A549 (cell line): Measurements from ENCODE around the gene MMP17. TPM values are rescaled to one million over a fixed set of nuclear protein-coding genes. Genes with fewer than 3 reads are reported as not detected.

ENCODE experiments used
- ATAC-seq, 2 experiments: fragments of 200-7000 bp in 1 of 2; fragments of >200 bp in 1 of 2; cut with Nextera tagmentation in 1 of 2; cut with Tn5 transposase in 1 of 2; 3 replicates each; pipeline versions ENCODE4 v1.8.0 to v1.9.1; 2018 to 2020; ENCODE audit warnings: mild to moderate bottlenecking in 1 of 2, moderate library complexity in 1 of 2
- CTCF ChIA-PET: fragments of 300-600 bp; sonication (Branson Sonifier 250); formaldehyde crosslinking; extraction: SDS; loops from one replicate; lab custom pipeline; 2021; ENCODE audit warnings: antibody characterized with exemption, inconsistent platforms; lab: Yijun Ruan, JAX
- POLR2A ChIA-PET: fragments of 350-600 bp; formaldehyde crosslinking; extraction: SDS; loops from one replicate; lab custom pipeline; 2021; ENCODE audit warnings: antibody characterized with exemption, inconsistent platforms; lab: Yijun Ruan, JAX
- DNase-seq, 2 experiments: peaks; one replicate each; pipeline versions ENCODE4 v3.0.0 to v3.0.0-alpha.2; 2011 to 2016; ENCODE audit warnings: low read depth in 1 of 2, low spot score in 1 of 2
- FAIRE-seq: peaks from 2 replicates; lab custom pipeline; 2011; peaks lifted over from hg19 to GRCh38; lab: Jason Lieb, UNC
- H3K27ac ChIP-seq, 2 experiments: fragments of >200 bp; sonication (Bioruptor Twin); formaldehyde crosslinking; 3 replicates each; pipeline ENCODE4 v1.5.1; 2016 to 2017
- H3K4me1 ChIP-seq: fragments of >200 bp; sonication (Bioruptor Twin); formaldehyde crosslinking; 3 replicates; pipeline ENCODE4 v1.6.1; 2016
- H3K4me2 ChIP-seq: fragments of >200 bp; sonication (Bioruptor Twin); formaldehyde crosslinking; 3 replicates; pipeline ENCODE4 v1.6.1; 2016
- H3K4me3 ChIP-seq: fragments of >200 bp; sonication (Bioruptor Twin); formaldehyde crosslinking; 3 replicates; pipeline ENCODE4 v1.5.1; 2016
- H3K9me3 ChIP-seq: fragments of >200 bp; sonication (Bioruptor Twin); formaldehyde crosslinking; 3 replicates; pipeline ENCODE4 v1.6.1; 2016
- ATOH8 ChIP-seq: fragments of 250-450 bp; sonication (Bioruptor Pico); IDR thresholded peaks from 2 replicates; pipeline ENCODE4 v1.5.0; 2020; ENCODE audit warnings: low read depth, mild to moderate bottlenecking, moderate library complexity
- CBX2 ChIP-seq: fragments of 200-600 bp; sonication (generic); IDR thresholded peaks from 2 replicates; pipeline ENCODE4 v1.6.1; 2016; ENCODE audit warnings: low read depth, mild to moderate bottlenecking, borderline replicate concordance
- CEBPB ChIP-seq, 2 experiments: fragments of >200 bp in 1 of 2; sonication (Bioruptor Twin) in 1 of 2; formaldehyde crosslinking in 1 of 2; IDR thresholded peaks; 2 replicates each; pipeline ENCODE4 v1.6.1; 2012 to 2016
- ELK1 ChIP-seq: fragments of 150-350 bp; IDR thresholded peaks from 2 replicates; pipeline ENCODE4 v1.6.1; 2014; ENCODE audit warnings: low read depth, mild to moderate bottlenecking, low read length
- FOSL2 ChIP-seq, 2 experiments: fragments of 450-650 bp in 1 of 2; fragments of >200 bp in 1 of 2; sonication (Bioruptor Twin) in 1 of 2; formaldehyde crosslinking; IDR thresholded peaks; 2 replicates each; pipeline versions ENCODE4 v1.5.0 to v1.6.1; 2016 to 2020; ENCODE audit warnings: mild to moderate bottlenecking in 1 of 2, moderate library complexity in 1 of 2
- HDAC2 ChIP-seq: fragments of 200-600 bp; sonication (generic); IDR thresholded peaks from 2 replicates; pipeline ENCODE4 v1.6.1; 2016
- HEYL ChIP-seq: fragments of 250-450 bp; sonication (Bioruptor Pico); IDR thresholded peaks from 2 replicates; pipeline ENCODE4 v1.8.0; 2021; ENCODE audit warnings: mild to moderate bottlenecking, moderate library complexity
- HOXB5 ChIP-seq: fragments of 250-450 bp; sonication (Bioruptor Pico); IDR thresholded peaks from 2 replicates; pipeline ENCODE4 v1.5.0; 2020; ENCODE audit warnings: mild to moderate bottlenecking, moderate library complexity
- KDM5A ChIP-seq: fragments of 200-600 bp; sonication (generic); IDR thresholded peaks from 2 replicates; pipeline ENCODE4 v1.6.1; 2016; ENCODE audit warnings: antibody characterized with exemption, mild to moderate bottlenecking
- MAFK ChIP-seq: fragments of 450-650 bp; IDR thresholded peaks from 2 replicates; pipeline ENCODE4 v1.6.1; 2014; ENCODE audit not compliant: partially characterized antibody
- MAX ChIP-seq: IDR thresholded peaks from 2 replicates; pipeline ENCODE4 v1.6.1; 2012
- MAZ ChIP-seq: fragments of 150-350 bp; IDR thresholded peaks from 2 replicates; pipeline ENCODE4 v1.6.1; 2014; ENCODE audit warnings: antibody characterized with exemption, low read depth, low read length, borderline replicate concordance
- NFE2L2 ChIP-seq: fragments of 150-350 bp; conservative IDR thresholded peaks from 2 replicates; pipeline ENCODE4 v1.6.1; 2014; ENCODE audit warnings: low read length
- PBX3 ChIP-seq: IDR thresholded peaks from 2 replicates; pipeline ENCODE4 v1.6.1; 2012
- POLR2A ChIP-seq: IDR thresholded peaks from 2 replicates; pipeline ENCODE4 v1.6.1; 2012; ENCODE audit warnings: mild to moderate bottlenecking, low read length
- POLR2AphosphoS2 ChIP-seq: conservative IDR thresholded peaks from 2 replicates; pipeline ENCODE4 v1.6.1; 2012; ENCODE audit warnings: low read length, improper control_type of control experiment, inconsistent platforms
- RAD21 ChIP-seq, 2 experiments: fragments of >200 bp in 1 of 2; sonication (Bioruptor Twin) in 1 of 2; formaldehyde crosslinking in 1 of 2; IDR thresholded peaks in 1 of 2; conservative IDR thresholded peaks in 1 of 2; 2 replicates in 1 of 2; 3 replicates in 1 of 2; pipeline ENCODE4 v1.6.1; 2012 to 2018; ENCODE audit warnings: inconsistent platforms in 1 of 2
- RCOR1 ChIP-seq: fragments of 150-350 bp; IDR thresholded peaks from 2 replicates; pipeline ENCODE4 v1.6.1; 2014; ENCODE audit warnings: antibody characterized with exemption, low read length, low read depth
- RNF2 ChIP-seq: fragments of 200-600 bp; sonication (generic); IDR thresholded peaks from 2 replicates; pipeline ENCODE4 v1.6.1; 2016; ENCODE audit warnings: low read depth, mild to moderate bottlenecking, antibody characterized with exemption, moderate library complexity, borderline replicate concordance
- SMC3 ChIP-seq: fragments of >200 bp; sonication (Bioruptor Twin); formaldehyde crosslinking; IDR thresholded peaks from 3 replicates; pipeline ENCODE4 v1.6.1; 2018; ENCODE audit warnings: inconsistent platforms
- SREBF2 ChIP-seq: fragments of 450-650 bp; IDR thresholded peaks from 2 replicates; pipeline ENCODE4 v1.6.1; 2014; ENCODE audit warnings: mild to moderate bottlenecking, moderate library complexity
- TP53 ChIP-seq: fragments of 250-450 bp; sonication (Bioruptor Pico); IDR thresholded peaks from 2 replicates; pipeline ENCODE4 v1.5.0; 2021; ENCODE audit warnings: mild to moderate bottlenecking, moderate library complexity
- ZC3H11A ChIP-seq: fragments of 450-650 bp; IDR thresholded peaks from 2 replicates; pipeline ENCODE4 v1.6.1; 2014; ENCODE audit warnings: antibody characterized with exemption, mild to moderate bottlenecking
- WGBS: methylation state at CpG from one replicate; pipeline ENCODE4 v1.1.6; 2017; ENCODE audit errors: missing lambda C conversion rate; 5-methylcytosine and 5-hydroxymethylcytosine counted together
- polyA plus RNA-seq, 4 experiments: library from polyadenylated mRNA; depleted of rRNA in 3 of 4; stranded (reverse); fragments of >200 nt; fragmentation: RNase III in 1 of 4; extraction: RNeasy Plus Mini Kit Qiagen cat#74134 plus additional on column Dnase treatment in 1 of 4; gene quantifications; 2 replicates in 3 of 4; 3 replicates in 1 of 4; pipeline ENCODE4 v1.2.3, GENCODE V29; 2011 to 2017

Gene MMP17
- polyA plus RNA-seq, 2 of the 4 experiments (the other 2 are of a cell fraction) = 6.2 to 7.9 TPM

DNA sequence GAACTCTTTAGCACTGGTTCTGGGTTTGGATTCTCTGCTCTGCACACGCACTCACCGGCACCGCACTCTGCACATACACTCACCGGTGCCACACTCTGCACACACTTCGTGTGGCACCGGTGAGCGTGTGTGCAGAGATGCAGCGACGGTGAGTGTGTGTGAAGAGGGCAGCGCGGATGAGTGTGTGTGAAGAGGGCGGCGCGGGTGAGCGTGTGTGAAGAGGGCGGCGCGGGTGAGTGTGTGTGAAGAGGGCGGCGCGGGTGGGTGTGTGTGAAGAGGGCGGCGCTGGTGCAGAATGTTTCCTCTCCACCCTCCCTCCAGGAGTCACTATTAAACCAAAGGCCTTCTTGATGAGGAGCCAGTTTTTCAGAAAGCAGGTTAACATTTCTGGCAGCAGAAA is 49.2 kb upstream of the MMP17 start:
- ChIA-PET POLR2A (no interaction called here), CTCF (interaction anchor here (1.5 kb wide), 1 partner anchor 28 kb away, joined by 3 read pairs; no protein-coding TSS in a partner anchor)
- no peak overlapping the region for H3K4me3 ChIP-seq
- no peak overlapping the region for H3K4me2 ChIP-seq
- no peak for FAIRE-seq
- no peak for ATAC-seq
- no peak for TF ChIP-seq HEYL
- TF ChIP-seq CEBPB (IDR thresholded peaks at IDR 0.05) = no peak
- TF ChIP-seq MAX = no peak
- no peak for TF ChIP-seq NFE2L2
- no peak for TF ChIP-seq RAD21 (conservative IDR thresholded peaks at IDR 0.05 in 1 of 2, IDR thresholded peaks at IDR 0.05 in 1 of 2)
- no peak for DNase-seq
- WGBS = 96% methylated on average over 23 of the region's 23 CpGs
- H3K9me3 ChIP-seq = no peaks in the 10 kb centered on the region
- H3K4me1 ChIP-seq = peaks cover 13% of the 10 kb centered on the region
- H3K27ac ChIP-seq = no peak overlapping the region

DNA sequence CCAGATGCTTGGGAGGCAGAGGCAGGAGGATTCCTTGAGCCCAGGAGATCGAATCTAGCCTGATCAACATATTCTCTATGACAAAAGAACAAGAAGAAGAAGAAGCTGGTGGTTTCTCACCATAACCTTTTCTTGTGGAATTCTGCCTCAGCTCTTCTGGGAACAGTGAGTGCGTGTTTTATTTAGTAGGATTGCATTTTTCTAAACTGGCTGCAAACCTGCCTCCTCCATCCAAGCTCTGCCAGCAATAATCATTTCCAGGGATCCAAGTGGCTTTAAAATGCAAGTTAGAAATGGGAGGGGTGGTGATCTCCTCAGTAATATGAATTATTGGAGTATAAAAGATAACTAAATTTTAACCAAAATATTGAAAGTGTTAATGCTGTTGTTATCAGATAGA is 46.1 kb upstream of the MMP17 start:
- H3K4me1 ChIP-seq = peaks cover 19% of the 10 kb centered on the region
- CTCF ChIA-PET = interaction anchor here (1.4 kb wide), 1 partner anchor 20 kb away, joined by 3 read pairs; no protein-coding TSS in a partner anchor
- no peak for FAIRE-seq
- TF ChIP-seq MAZ = no peak
- TF ChIP-seq HDAC2 = no peak
- no peak for TF ChIP-seq PBX3
- TF ChIP-seq RCOR1 = no peak
- no peak for TF ChIP-seq CBX2
- TF ChIP-seq TP53 (CRISPR knock-in tag) = no peak
- TF ChIP-seq FOSL2 (IDR thresholded peaks at IDR 0.05) = no peak
- no peak for TF ChIP-seq FOSL2 (CRISPR knock-in tag; IDR thresholded peaks at IDR 0.05)
- no peak for TF ChIP-seq SMC3
- no peak for TF ChIP-seq POLR2AphosphoS2
- TF ChIP-seq RNF2 = no peak
- TF ChIP-seq POLR2A = no peak
- TF ChIP-seq ATOH8 (CRISPR knock-in tag) = no peak
- TF ChIP-seq ELK1 = no peak
- no peak for TF ChIP-seq ZC3H11A
- no peak for TF ChIP-seq SREBF2
- TF ChIP-seq HOXB5 (CRISPR knock-in tag) = no peak
- TF ChIP-seq, all 56 proteins: peak for 0
- WGBS = 94% methylated on average over 2 of the region's 2 CpGs
- H3K4me2 ChIP-seq = no peak overlapping the region
- no peak overlapping the region for H3K27ac ChIP-seq
- DNase-seq (no peak), ATAC-seq (no peak)
- POLR2A ChIA-PET = no interaction called here
- H3K4me3 ChIP-seq = no peak overlapping the region
- no peaks in the 10 kb centered on the region for H3K9me3 ChIP-seq

- TF ChIP-seq NFE2L2 = peak; percentile 25; the same call in 1 of the 2 replicates
- TF ChIP-seq MAX = peak; percentile 35; the same call in 1 of the 2 replicates
- peak; percentile 16; the same call in 1 of the 2 replicates for TF ChIP-seq FOSL2 (IDR thresholded peaks at IDR 0.05)
- peak; percentile 90 for TF ChIP-seq FOSL2 (CRISPR knock-in tag; IDR thresholded peaks at IDR 0.05)
- no peak for TF ChIP-seq KDM5A
- peak; percentile 76 for TF ChIP-seq MAFK
- WGBS = 3% methylated on average over 10 of the region's 10 CpGs
- Histone ChIP-seq H3K4me3 (no peak overlapping the region), H3K4me1 (peaks cover 19% of the 10 kb centered on the region), H3K27ac (peak overlapping the region; percentile 35 to 83), H3K4me2 (peak overlapping the region; percentile 74), H3K9me3 (no peaks in the 10 kb centered on the region)
- FAIRE-seq (peak; percentile 46), DNase-seq (peak; percentile 62 to 75), ATAC-seq (peak; percentile 69 to 78)
- CTCF ChIA-PET = interaction anchor here (0.7 to 2.0 kb wide), 5 partner anchors 29 to 668 kb away, joined by 3 to 9 read pairs (median 4); no protein-coding TSS in a partner anchor
- POLR2A ChIA-PET = interaction anchor here (1.4 kb wide), 1 partner anchor 73 kb away, joined by 4 read pairs; the partner anchor contains the start of gene SFSWAP
Measured at GRCh38 chr12:131783915-131784541, 44.2 kb upstream of the MMP17 start.
